ENCODE results near the gene PNMA6F.
"Not testable (repeated sequence)": the region's sequence is repeated elsewhere in the genome, so short reads cannot be mapped to it uniquely, and the experiment has no call there.

Gene PNMA6F

GRCh38 chrX:153301746-153302145 lies 19.8 kb downstream of the PNMA6F start:
- no peak for DNase-seq

GRCh38 chrX:153299855-153300254 lies 21.7 kb downstream of the PNMA6F start:
- no peak for DNase-seq

- no peak for DNase-seq
Observed at GRCh38 chrX:153297376-153297775, 24.2 kb downstream of the PNMA6F start.

DNA sequence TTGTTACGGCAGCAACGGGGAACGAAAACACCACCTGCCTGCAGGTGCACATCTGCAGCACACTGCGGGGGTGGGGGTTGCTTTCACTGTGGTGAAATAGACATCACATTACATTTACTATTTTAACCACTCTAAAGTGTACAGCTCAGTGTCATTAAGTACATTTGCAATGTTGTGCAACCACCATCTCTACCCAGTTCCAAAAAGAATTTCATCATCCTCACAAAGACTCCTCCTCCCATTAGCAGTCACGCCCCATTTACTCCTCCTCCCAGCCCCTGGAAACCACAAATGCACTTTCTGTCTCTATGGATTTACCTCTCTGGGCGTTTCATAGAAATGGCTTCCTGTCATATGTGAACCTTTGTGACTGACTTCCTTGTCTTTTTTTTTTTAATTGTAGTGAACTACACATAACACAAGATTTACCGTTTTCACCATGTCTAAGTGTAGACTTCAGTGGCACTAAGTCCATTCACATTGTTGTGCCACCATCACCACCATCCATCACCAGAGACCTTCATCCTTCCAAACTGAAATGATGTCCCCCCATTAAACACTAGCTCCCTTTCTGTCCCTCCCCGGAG lies 28.0 kb downstream of the PNMA6F start:
- DNase-seq, result not testable (repeated sequence)

DNA sequence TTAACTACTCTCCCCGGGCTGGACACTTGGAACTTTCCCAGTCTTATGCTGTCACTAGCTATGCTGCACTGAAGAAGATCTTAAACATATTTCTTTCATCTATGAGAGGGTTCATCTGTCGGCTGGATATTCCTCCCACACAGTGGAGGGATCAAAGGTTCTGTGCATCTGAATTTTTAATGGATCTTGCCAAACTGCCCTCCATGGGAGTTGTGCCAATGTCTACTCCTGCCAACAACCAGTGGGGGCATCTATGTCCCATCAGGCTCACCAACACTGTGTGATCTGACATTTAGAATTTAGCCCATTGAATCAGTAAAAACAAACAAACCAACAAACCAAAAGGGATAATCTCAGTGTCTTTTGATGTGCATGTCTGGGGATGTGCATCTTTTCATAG lies 32.8 kb downstream of the PNMA6F start:
- not testable (repeated sequence) for DNase-seq

- not testable (repeated sequence) for DNase-seq
Observed at GRCh38 chrX:153285678-153286077, 35.9 kb downstream of the PNMA6F start.

- DNase-seq, result not testable (repeated sequence)
Observed at GRCh38 chrX:153283982-153284381, 37.6 kb downstream of the PNMA6F start.

DNA sequence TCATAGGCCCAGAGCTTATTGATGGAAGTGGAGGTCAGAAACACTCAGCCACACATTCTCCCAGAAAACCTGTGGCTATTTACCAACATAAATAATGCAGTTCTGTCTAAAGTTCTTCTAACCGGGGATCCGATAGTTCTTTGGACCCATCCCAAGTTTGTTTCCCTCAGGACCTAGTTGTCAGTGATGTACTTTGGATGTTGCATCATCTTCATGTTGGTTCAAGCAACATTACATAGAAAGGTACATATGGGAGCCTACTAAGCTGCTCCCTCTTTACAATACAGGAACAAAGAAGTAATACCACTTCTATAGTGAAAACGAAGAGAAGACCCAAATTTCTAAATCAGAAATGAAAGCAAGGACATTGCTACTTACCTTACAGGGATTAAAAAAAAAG lies 39.8 kb downstream of the PNMA6F start:
- DNase-seq, result not testable (repeated sequence)

- DNase-seq, result not testable (repeated sequence)
Observed at GRCh38 chrX:153279304-153279703, 42.3 kb downstream of the PNMA6F start.

DNA sequence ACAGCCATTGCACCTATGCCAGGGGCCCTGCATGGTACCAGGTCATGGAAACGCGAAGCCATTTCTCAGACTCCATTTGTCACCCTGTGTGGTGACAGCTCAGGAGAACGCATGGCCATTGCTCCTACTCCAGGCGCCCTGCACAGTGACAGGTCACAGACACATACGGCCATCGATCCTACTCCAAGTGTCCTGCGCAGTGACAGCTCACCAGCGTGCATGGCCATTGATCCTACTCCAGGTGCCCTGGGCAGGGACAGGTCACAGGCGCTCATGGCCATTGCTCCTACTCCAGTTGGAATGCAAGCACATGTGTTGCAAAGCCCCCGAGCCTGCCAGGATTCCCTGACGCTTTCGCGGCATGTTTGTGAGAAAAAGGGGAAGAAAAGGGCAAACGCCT lies 45.5 kb downstream of the PNMA6F start:
- DNase-seq, result not testable (repeated sequence)

DNA sequence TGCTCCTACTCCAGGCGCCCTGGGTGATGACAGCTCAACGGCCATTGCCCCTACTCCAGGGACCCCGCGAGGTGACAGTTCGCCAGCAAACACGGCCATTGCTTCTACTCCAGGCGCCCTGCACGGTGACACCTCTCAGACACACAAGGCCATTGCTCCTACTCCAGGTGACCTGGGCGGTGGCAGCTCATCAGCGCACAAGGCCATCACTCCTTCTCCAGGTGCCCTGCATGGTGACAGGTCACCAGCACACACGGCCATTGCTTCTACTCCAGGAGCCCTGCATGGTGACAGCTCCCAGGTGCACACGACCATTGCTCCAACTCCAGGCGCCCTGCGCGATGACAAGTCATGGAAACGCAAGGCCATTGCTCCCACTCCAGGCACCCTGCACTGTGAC lies 46.1 kb downstream of the PNMA6F start:
- DNase-seq, result not testable (repeated sequence)

GRCh38 chrX:153272584-153272983 lies 49.0 kb downstream of the PNMA6F start:
- not testable (repeated sequence) for DNase-seq

DNA sequence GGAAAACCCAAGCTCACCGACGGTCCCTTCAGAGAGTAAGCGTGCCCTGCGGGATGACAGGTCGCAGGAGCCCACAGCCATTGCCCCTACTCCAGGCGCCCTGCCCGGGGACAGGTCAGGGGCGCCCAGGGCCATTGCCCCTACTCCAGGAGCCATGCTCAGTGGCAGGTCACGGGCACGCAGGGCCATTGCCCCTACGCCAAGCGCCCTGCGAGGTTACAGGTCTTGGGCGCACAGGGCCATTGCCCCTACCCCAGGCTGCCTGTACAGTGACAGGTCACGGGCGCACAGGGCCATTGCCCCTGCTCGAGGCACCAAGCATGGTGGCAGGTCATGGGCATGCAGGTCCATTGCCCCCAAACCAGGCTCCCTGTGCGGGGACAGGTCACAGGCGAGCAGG lies 49.5 kb downstream of the PNMA6F start:
- DNase-seq, result not testable (repeated sequence)

Data from NCI-H1694 treated with DMSO at 0.1 percent for 48 hours (cell line).